ENCODE results near the gene LLCFC1.

- TF ChIP-seq CTCF (IDR thresholded peaks at IDR 0.05) (no peak), POLR2A (IDR thresholded peaks at IDR 0.05) (no peak)
Observed at GRCh38 chr7:142940966-142941535, 1.8 kb downstream of the LLCFC1 start.
